B cell (primary cell): ENCODE measurements around the gene SAP30.

ENCODE experiments used
- CTCF ChIP-seq: fragments of 200-600 bp; IDR thresholded peaks from one replicate; pipeline ENCODE4 v1.8.0; 2022; ENCODE audit warnings: antibody characterized with exemption, mild to moderate bottlenecking
- EZH2 ChIP-seq: IDR thresholded peaks from 2 replicates; pipeline ENCODE4 v1.6.1; 2012; ENCODE audit warnings: borderline replicate concordance, low read depth, mild to moderate bottlenecking, moderate library complexity, low read length; ENCODE audit not compliant: insufficient read depth, poor library complexity, severe bottlenecking

GRCh38 chr4:173424899-173425805, 54.4 kb downstream of the SAP30 start:
- TF ChIP-seq CTCF (no peak), EZH2 (no peak)
